ENCODE data around the gene E2F3.
"Not testable (repeated sequence)": the region's sequence is repeated elsewhere in the genome, so short reads cannot be mapped to it uniquely, and the experiment has no call there.

E2F3 gene

GRCh38 chr6:20434766-20435165 is 33.1 kb downstream of the E2F3 start:
- peak; percentile 54 for DNase-seq

- no peak for DNase-seq
These were observed 35.0 kb downstream of the E2F3 start for GRCh38 chr6:20436719-20437118.

- no peak for DNase-seq
These were observed 36.0 kb downstream of the E2F3 start for GRCh38 chr6:20437639-20438038.

GRCh38 chr6:20438462-20439070 is 36.9 kb downstream of the E2F3 start:
- peak; percentile 97 for DNase-seq

- DNase-seq = no peak
These were observed 37.9 kb downstream of the E2F3 start for GRCh38 chr6:20439558-20439957.

GRCh38 chr6:20440296-20440695 is 38.6 kb downstream of the E2F3 start:
- peak; percentile 57 for DNase-seq

- no peak for DNase-seq
These were observed 39.6 kb downstream of the E2F3 start for GRCh38 chr6:20441236-20441635.

GRCh38 chr6:20441921-20442320 is 40.2 kb downstream of the E2F3 start:
- no peak for DNase-seq

- DNase-seq = no peak
These were observed 43.1 kb downstream of the E2F3 start for GRCh38 chr6:20444786-20445271.

- DNase-seq = no peak
These were observed 45.5 kb downstream of the E2F3 start for GRCh38 chr6:20447157-20447556.

- DNase-seq = no peak
These were observed 46.0 kb downstream of the E2F3 start for GRCh38 chr6:20447581-20448132.

- DNase-seq = no peak
These were observed 47.1 kb downstream of the E2F3 start for GRCh38 chr6:20448828-20449227.

GRCh38 chr6:20454204-20454824 is 52.6 kb downstream of the E2F3 start:
- DNase-seq = no peak

- DNase-seq = no peak
These were observed 53.7 kb downstream of the E2F3 start for GRCh38 chr6:20455251-20455940.

- DNase-seq = no peak
These were observed 56.6 kb downstream of the E2F3 start for GRCh38 chr6:20458027-20458894.

GRCh38 chr6:20459682-20460081 is 58.0 kb downstream of the E2F3 start:
- DNase-seq = no peak

- no peak for DNase-seq
These were observed 59.9 kb downstream of the E2F3 start for GRCh38 chr6:20461576-20461975.

- no peak for DNase-seq
These were observed 61.7 kb downstream of the E2F3 start for GRCh38 chr6:20463396-20463795.

- DNase-seq = no peak
These were observed 62.4 kb downstream of the E2F3 start for GRCh38 chr6:20464041-20464440.

GRCh38 chr6:20464847-20465246 is 63.2 kb downstream of the E2F3 start:
- no peak for DNase-seq

- DNase-seq = not testable (repeated sequence)
These were observed 63.9 kb downstream of the E2F3 start for GRCh38 chr6:20465616-20466015.

GRCh38 chr6:20467437-20467836 is 65.8 kb downstream of the E2F3 start:
- no peak for DNase-seq

GRCh38 chr6:20468209-20468608 is 66.5 kb downstream of the E2F3 start:
- DNase-seq = no peak
